Lower leg skin (tissue), 4 donors: ENCODE measurements around the gene KCNMB1. TPM values are rescaled to one million over a fixed set of nuclear protein-coding genes. Genes with fewer than 3 reads are reported as not detected.

Source experiments
- DNase-seq, 2 donors: peaks; one replicate each; pipeline ENCODE4 v3.0.0-alpha.2; 2019; ENCODE audit warnings: low spot score in 2 of 2
- H3K4me3 ChIP-seq: fragments of 200-600 bp; sonication (generic); 2 replicates; pipeline ENCODE4 v1.5.1; 2017; ENCODE audit warnings: mild to moderate bottlenecking, low read depth; ENCODE audit not compliant: poor library complexity, severe bottlenecking
- CTCF ChIP-seq, 3 donors: fragments of 450-650 bp; IDR thresholded peaks; one replicate each; pipeline ENCODE4 v1.5.1; 2016; ENCODE audit warnings: antibody characterized with exemption in 3 of 3, mild to moderate bottlenecking in 3 of 3, moderate library complexity in 2 of 3
- POLR2A ChIP-seq, 2 donors: fragments of 450-650 bp; IDR thresholded peaks; one replicate each; pipeline ENCODE4 v1.6.1; 2016 to 2017; ENCODE audit warnings: antibody characterized with exemption in 2 of 2, mild to moderate bottlenecking in 1 of 2, moderate library complexity in 1 of 2
- WGBS, 2 donors: methylation state at CpG; one replicate each; pipeline ENCODE4 v1.1.5; 2018; 5-methylcytosine and 5-hydroxymethylcytosine counted together
- intact Hi-C: fragments of 100-400 bp; cut with DNase I; formaldehyde crosslinking; loops from one replicate; pipeline ENCODE4 v1.15.0; 2023; ENCODE audit warnings: low total_unique reads
- total RNA-seq, 4 donors: library from RNA; depleted of rRNA; stranded (reverse); fragments of >200 nt; gene quantifications; one replicate each; pipeline ENCODE4 v1.1.0, GENCODE V29; 2016

Gene KCNMB1
- total RNA-seq, 4 donors from 2014 or later = 0.55 to 2.4 (median 1.1) TPM

- intact Hi-C loops = no loop called here
- 44 to 52% methylated on average over 1 of the region's 1 CpG for WGBS, 2 donors
- TF ChIP-seq CTCF (IDR thresholded peaks at IDR 0.05) (no peak), POLR2A (IDR thresholded peaks at IDR 0.05) (no peak)
- DNase-seq = no peak
- H3K4me3 ChIP-seq = no peak overlapping the region
Measured at GRCh38 chr5:170363671-170364070, 25.5 kb downstream of the KCNMB1 start.

- DNase-seq = no peak
- no peak overlapping the region for H3K4me3 ChIP-seq
- intact Hi-C loops = no loop called here
- TF ChIP-seq CTCF (IDR thresholded peaks at IDR 0.05) = no peak
- no peak for TF ChIP-seq POLR2A (IDR thresholded peaks at IDR 0.05)
- WGBS, 2 donors = 82 to 91% methylated on average over 6 of the region's 6 CpGs
Measured at GRCh38 chr5:170362656-170363055, 26.5 kb downstream of the KCNMB1 start.

GRCh38 chr5:170362102-170362501, 27.1 kb downstream of the KCNMB1 start:
- H3K4me3 ChIP-seq = no peak overlapping the region
- 65 to 70% methylated on average over 7 of the region's 7 CpGs for WGBS, 2 donors
- no peak for DNase-seq
- intact Hi-C loops = no loop called here
- TF ChIP-seq CTCF (IDR thresholded peaks at IDR 0.05) = no peak
- no peak for TF ChIP-seq POLR2A (IDR thresholded peaks at IDR 0.05)

GRCh38 chr5:170361616-170362015, 27.6 kb downstream of the KCNMB1 start:
- intact Hi-C loops = no loop called here
- no peak overlapping the region for H3K4me3 ChIP-seq
- no peak for DNase-seq
- 52 to 66% methylated on average over 5 of the region's 5 CpGs for WGBS, 2 donors
- no peak for TF ChIP-seq CTCF (IDR thresholded peaks at IDR 0.05)

GRCh38 chr5:170361116-170361515, 28.1 kb downstream of the KCNMB1 start:
- WGBS, 2 donors = 69 to 82% methylated on average over 5 of the region's 5 CpGs
- no peak for TF ChIP-seq POLR2A (IDR thresholded peaks at IDR 0.05)
- no peak for TF ChIP-seq CTCF (IDR thresholded peaks at IDR 0.05)
- H3K4me3 ChIP-seq = no peak overlapping the region
- no peak for DNase-seq
- intact Hi-C loops = no loop called here

- no peak for DNase-seq
- no peak overlapping the region for H3K4me3 ChIP-seq
- WGBS, 2 donors = 69 to 73% methylated on average over 8 of the region's 8 CpGs
- TF ChIP-seq CTCF (IDR thresholded peaks at IDR 0.05) (no peak), POLR2A (IDR thresholded peaks at IDR 0.05) (no peak)
- intact Hi-C loops = no loop called here
Measured at GRCh38 chr5:170360709-170361108, 28.5 kb downstream of the KCNMB1 start.
